ENCODE results near the gene CHRNB4. TPM values are rescaled to one million over a fixed set of nuclear protein-coding genes. Genes with fewer than 3 reads are reported as not detected.

Gene CHRNB4
- total RNA-seq, 3 donors from 2014 or later: 0.29 to 2.4 TPM; not detected in 1

DNA sequence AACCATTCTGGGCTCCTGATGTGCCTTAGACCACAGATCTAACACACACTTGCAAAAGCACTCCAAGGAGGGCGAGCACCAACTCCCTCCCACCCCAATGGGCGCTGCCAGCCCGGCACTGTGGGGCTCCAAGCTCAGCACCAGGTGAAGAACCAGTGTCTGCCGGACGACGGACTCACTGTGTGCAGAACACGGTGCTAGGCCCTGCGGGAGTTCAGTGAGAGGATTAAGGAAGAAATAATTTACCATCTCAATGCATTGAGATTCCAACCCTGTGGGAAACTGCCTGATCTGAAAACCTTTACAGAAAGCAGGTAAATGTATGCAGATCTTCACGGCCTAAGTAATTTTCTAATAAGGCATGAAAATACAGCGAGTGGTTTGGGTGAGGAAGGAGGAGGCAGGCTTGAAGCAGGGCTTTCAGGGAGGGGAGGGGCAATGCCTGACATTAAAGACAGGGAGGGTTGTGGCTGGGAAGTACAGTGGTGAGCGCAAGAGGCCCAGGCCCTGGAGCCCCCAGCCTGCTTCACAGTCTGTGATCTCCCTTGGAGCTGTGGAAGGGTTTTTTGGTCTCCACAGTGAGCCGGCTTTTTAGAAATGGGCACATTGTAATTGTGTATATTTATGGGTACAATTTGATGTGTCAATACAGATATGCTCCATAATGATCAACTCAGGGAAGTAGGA, 35.6 kb upstream of the CHRNB4 start:
- DNase-seq: no peak
- Histone ChIP-seq H3K4me1 (ENCODE audit: low read depth) (no peaks in the 10 kb centered on the region), H3K4me3 (no peak overlapping the region), H3K36me3 (ENCODE audit: low read depth) (no peaks in the 10 kb centered on the region), H3K9me3 (no peaks in the 10 kb centered on the region)
- no peak for ATAC-seq
- no peak for TF ChIP-seq CTCF (IDR thresholded peaks at IDR 0.05)
- intact Hi-C loops (cut with DNase I, micrococcal nuclease): no loop called here

DNA sequence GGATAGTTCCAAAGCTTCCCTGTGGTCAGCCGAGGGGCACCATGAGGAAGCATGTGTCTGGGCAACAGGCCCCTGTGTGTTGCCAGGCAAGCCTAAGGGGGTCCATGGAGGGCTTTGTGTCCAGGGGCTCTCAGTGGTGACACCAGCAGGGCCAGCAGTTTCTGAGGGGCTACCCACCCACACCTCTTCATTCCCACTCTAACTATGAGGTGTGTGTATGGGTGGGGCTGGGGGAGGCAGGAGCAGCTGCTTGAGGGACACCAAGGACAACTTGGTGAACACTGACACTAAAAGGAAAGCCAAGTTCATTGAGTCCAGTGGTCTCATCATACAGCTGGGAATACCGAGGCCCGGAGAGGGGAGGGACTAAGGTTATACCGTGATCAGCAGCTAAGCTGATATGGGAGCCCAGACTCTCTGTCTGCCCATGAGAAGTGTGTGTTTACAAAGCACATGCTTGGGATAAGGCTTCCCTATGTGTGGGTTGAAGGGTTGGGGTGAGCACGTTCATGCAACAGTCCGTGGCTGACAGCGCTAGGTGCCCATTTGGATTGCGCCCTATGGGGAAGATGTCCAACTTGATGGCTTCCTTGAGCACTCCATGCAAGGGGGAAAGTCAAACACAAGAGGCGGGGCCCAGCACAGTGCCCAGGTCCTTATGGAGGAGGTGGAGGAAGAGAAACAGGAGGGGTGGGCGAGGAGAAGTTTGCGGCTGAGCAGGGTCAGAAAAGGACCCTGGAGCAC, 34.8 kb upstream of the CHRNB4 start:
- DNase-seq: no peak
- intact Hi-C loops (cut with DNase I, micrococcal nuclease): no loop called here
- TF ChIP-seq CTCF (IDR thresholded peaks at IDR 0.05): no peak

DNA sequence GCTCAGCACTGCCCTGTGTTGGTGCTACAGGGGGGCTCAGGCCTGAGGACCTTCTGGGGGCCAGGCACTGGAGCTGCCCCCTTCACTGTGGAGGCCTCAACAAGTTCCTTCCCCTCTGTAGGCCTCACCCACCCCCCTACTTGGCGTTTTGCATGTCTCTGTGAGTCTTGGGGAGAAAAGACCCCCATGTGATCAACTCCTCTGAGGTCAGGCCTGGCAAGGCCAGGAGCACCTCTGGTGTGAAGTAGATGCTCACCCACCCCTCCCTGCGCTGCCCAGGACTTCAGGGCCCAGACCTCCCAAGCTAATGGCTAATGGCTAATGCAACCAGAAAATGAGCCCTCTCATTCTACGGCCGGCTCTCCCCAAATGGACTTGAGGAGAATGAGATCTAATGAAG, 34.2 kb upstream of the CHRNB4 start:
- H3K4me3 ChIP-seq: no peak overlapping the region
- intact Hi-C loops (cut with DNase I, micrococcal nuclease): no loop called here
- H3K4me1 ChIP-seq (ENCODE audit: low read depth): no peaks in the 10 kb centered on the region
- H3K36me3 ChIP-seq (ENCODE audit: low read depth): no peaks in the 10 kb centered on the region
- ATAC-seq (no peak), DNase-seq (no peak)
- no peaks in the 10 kb centered on the region for H3K9me3 ChIP-seq
- no peak for TF ChIP-seq CTCF (IDR thresholded peaks at IDR 0.05)

More for the DNA sequence above, 34.8 kb upstream of the CHRNB4 start:
- no peak for ATAC-seq
- Histone ChIP-seq H3K9me3 (no peaks in the 10 kb centered on the region), H3K4me3 (no peak overlapping the region), H3K36me3 (ENCODE audit: low read depth) (no peaks in the 10 kb centered on the region), H3K4me1 (ENCODE audit: low read depth) (no peaks in the 10 kb centered on the region)

- Histone ChIP-seq H3K4me3 (no peak overlapping the region), H3K9me3 (no peaks in the 10 kb centered on the region), H3K36me3 (ENCODE audit: low read depth) (no peaks in the 10 kb centered on the region), H3K4me1 (ENCODE audit: low read depth) (no peaks in the 10 kb centered on the region)
- no peak for ATAC-seq
- TF ChIP-seq CTCF (IDR thresholded peaks at IDR 0.05): no peak
- DNase-seq: no peak
- intact Hi-C loops (cut with DNase I, micrococcal nuclease): no loop called here
Measured at GRCh38 chr15:78673917-78674444, 33.0 kb upstream of the CHRNB4 start.

DNA sequence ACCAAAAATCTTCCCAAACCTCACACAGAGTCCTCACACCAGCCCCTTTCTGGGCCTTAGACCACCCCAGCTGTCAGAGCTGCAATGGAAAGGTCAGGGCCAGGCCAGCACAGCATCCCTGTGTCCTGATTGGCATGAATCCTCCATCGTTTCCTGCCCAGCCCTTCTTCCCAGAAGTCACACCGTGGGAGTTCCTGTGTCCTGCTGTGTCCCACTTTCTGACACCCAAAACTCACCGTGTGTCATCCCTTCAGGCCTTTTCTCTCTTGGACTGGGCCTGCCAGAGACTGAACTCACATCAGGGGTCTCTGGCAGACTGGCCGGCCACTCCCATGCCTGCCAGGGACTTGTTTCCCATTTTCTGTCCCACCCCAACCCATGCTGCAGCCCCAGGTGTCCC, 32.5 kb upstream of the CHRNB4 start:
- no peak for TF ChIP-seq CTCF (IDR thresholded peaks at IDR 0.05)
- ATAC-seq: no peak
- intact Hi-C loops (cut with DNase I, micrococcal nuclease): no loop called here
- H3K36me3 ChIP-seq (ENCODE audit: low read depth): no peaks in the 10 kb centered on the region
- no peaks in the 10 kb centered on the region for H3K4me1 ChIP-seq (ENCODE audit: low read depth)
- no peak overlapping the region for H3K4me3 ChIP-seq
- no peak for DNase-seq
- no peaks in the 10 kb centered on the region for H3K9me3 ChIP-seq

All from mucosa of descending colon (tissue), 3 donors.